ENCODE results near the gene CDCA4. TPM values are rescaled to one million over a fixed set of nuclear protein-coding genes. Genes with fewer than 3 reads are reported as not detected.

Gene CDCA4
- total and polyA plus RNA-seq, 2 experiments from 2014 or later = 13.6 to 17.1 TPM

DNA sequence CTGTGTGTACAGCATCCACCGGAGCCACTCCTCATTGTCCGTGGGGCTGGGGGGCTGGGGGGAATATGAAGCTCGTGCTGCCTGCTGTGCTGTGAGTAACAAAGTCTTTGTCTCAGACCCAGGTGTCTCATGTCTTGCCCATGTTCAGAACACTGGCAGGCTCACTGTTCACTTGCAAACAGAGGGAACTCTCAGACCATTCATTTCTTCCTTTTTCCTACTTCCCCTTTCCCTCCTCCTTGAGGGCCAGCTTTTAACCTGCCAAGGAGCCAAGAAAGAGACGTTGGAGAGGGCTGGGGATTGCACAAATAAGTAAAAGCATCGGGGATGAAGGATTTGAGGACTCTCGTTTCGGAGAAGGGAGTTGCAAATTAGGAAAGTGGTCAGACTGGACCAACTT, 22.8 kb upstream of the CDCA4 start:
- no peaks in the 10 kb centered on the region for H3K9me3 ChIP-seq (ENCODE audit: low read depth)
- no peak overlapping the region for H3K4me3 ChIP-seq
- 81% methylated on average over 7 of the region's 7 CpGs for WGBS (ENCODE audit: low lambda C conversion rate, missing lambda C conversion rate)
- no peaks in the 10 kb centered on the region for H3K9me2 ChIP-seq (replicated peaks; ENCODE audit: insufficient read depth)
- H2AFZ ChIP-seq = no peak overlapping the region
- H4K20me1 ChIP-seq (ENCODE audit: insufficient read depth, poor library complexity, severe bottlenecking) = no peaks in the 10 kb centered on the region
- peaks cover 2% of the 10 kb centered on the region for H3K4me1 ChIP-seq (ENCODE audit: insufficient read depth)
- no peak overlapping the region for H3K4me2 ChIP-seq
- TF ChIP-seq CTCF (IDR thresholded peaks at IDR 0.05; ENCODE audit: poor library complexity) (no peak), EZH2 (IDR thresholded peaks at IDR 0.05; ENCODE audit: borderline replicate concordance) (no peak)
- H3K27ac ChIP-seq = no peak overlapping the region
- H3K79me2 ChIP-seq = no peaks in the 10 kb centered on the region
- no peaks in the 10 kb centered on the region for H3K27me3 ChIP-seq
- no peak for DNase-seq (ENCODE audit: low spot score)
- no peaks in the 10 kb centered on the region for H3K36me3 ChIP-seq (replicated peaks; ENCODE audit: insufficient read depth, low read depth)

- WGBS (ENCODE audit: low lambda C conversion rate, missing lambda C conversion rate) = 93% methylated on average over 17 of the region's 17 CpGs
- TF ChIP-seq CTCF (IDR thresholded peaks at IDR 0.05; ENCODE audit: poor library complexity) (no peak), EZH2 (IDR thresholded peaks at IDR 0.05; ENCODE audit: borderline replicate concordance) (no peak), EZH2phosphoT487 (IDR thresholded peaks at IDR 0.05; ENCODE audit: low read depth, severe bottlenecking, unreplicated experiment) (no peak)
- Histone ChIP-seq H3K79me2 (no peaks in the 10 kb centered on the region), H4K20me1 (ENCODE audit: insufficient read depth, poor library complexity, severe bottlenecking) (no peaks in the 10 kb centered on the region), H3K9me2 (replicated peaks; ENCODE audit: insufficient read depth) (no peaks in the 10 kb centered on the region), H3K27ac (no peak overlapping the region), H2AFZ (no peak overlapping the region), H3K4me2 (no peak overlapping the region), H3K9me3 (ENCODE audit: low read depth) (no peaks in the 10 kb centered on the region), H3K36me3 (replicated peaks; ENCODE audit: insufficient read depth, low read depth) (no peaks in the 10 kb centered on the region), H3K27me3 (no peaks in the 10 kb centered on the region), H3K4me1 (ENCODE audit: insufficient read depth) (peaks cover 2% of the 10 kb centered on the region), H3K4me3 (no peak overlapping the region)
- no peak for DNase-seq (ENCODE audit: low spot score)
These were observed 21.9 kb upstream of the CDCA4 start for GRCh38 chr14:105042813-105043212.

DNA sequence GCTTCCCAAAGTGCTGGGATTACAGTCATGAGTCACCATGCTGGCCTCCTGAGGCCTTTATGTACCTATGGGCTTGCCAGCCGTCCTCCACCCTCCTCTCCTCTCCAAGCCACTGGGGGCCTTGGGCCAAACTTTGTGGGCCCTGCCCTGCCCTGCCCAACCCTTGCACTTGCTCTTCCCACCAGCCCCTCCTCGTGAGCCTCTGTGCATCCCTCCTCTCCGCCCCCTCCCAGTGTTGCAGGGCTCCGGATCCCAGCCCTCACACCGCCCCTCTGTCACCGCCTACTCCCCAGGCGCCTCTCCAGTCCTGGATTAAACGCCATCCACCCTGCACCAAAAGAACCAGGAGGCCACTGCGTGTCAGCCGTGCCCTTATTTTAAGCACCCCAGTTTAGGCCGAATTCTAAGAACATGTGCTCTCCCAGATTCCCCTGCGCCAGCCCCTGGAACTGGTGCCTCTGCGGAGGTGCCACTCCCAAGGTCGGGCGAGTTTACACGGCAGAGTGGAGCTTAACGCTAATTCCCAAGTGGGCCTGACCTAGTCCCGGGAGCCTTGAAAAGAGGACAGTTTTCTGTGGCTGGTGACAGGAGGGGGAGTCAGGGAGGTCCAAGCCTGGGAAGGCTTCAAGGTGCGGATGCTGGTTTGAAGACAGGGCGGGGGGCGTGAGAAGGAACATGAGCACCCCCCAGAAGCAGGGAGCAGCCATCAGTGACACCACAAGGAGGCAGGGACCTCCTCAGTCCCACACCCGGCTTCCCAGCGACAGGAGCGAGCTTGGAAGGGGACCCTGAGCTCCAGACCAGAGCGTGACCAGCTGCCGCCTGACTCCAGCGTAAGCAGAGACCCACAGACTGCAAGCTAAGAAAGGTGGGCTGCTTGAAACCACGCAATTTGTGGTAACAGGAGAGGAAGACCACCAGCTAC, 21.2 kb upstream of the CDCA4 start:
- H3K79me2 ChIP-seq = no peaks in the 10 kb centered on the region
- H3K4me1 ChIP-seq (ENCODE audit: insufficient read depth) = peaks cover 2% of the 10 kb centered on the region
- no peak overlapping the region for H3K4me2 ChIP-seq
- no peaks in the 10 kb centered on the region for H3K27me3 ChIP-seq
- H4K20me1 ChIP-seq (ENCODE audit: insufficient read depth, poor library complexity, severe bottlenecking) = no peaks in the 10 kb centered on the region
- H3K9me3 ChIP-seq (ENCODE audit: low read depth) = no peaks in the 10 kb centered on the region
- H3K9me2 ChIP-seq (replicated peaks; ENCODE audit: insufficient read depth) = no peaks in the 10 kb centered on the region
- H3K4me3 ChIP-seq = no peak overlapping the region
- H3K36me3 ChIP-seq (replicated peaks; ENCODE audit: insufficient read depth, low read depth) = no peaks in the 10 kb centered on the region
- H2AFZ ChIP-seq = no peak overlapping the region
- no peak for DNase-seq (ENCODE audit: low spot score)
- 89% methylated on average over 28 of the region's 28 CpGs for WGBS (ENCODE audit: low lambda C conversion rate, missing lambda C conversion rate)
- no peak for TF ChIP-seq EZH2phosphoT487 (IDR thresholded peaks at IDR 0.05; ENCODE audit: low read depth, severe bottlenecking, unreplicated experiment)
- no peak for TF ChIP-seq EZH2 (IDR thresholded peaks at IDR 0.05; ENCODE audit: borderline replicate concordance)
- TF ChIP-seq CTCF (IDR thresholded peaks at IDR 0.05; ENCODE audit: poor library complexity) = no peak
- no peak overlapping the region for H3K27ac ChIP-seq

All from hepatocyte (in vitro differentiated cells).